Astrocyte (in vitro differentiated cells and primary cell): ENCODE results near the gene AAMP. TPM values are rescaled to one million over a fixed set of nuclear protein-coding genes. Genes with fewer than 3 reads are reported as not detected.

Experiments
- DNase-seq: peaks from one replicate; pipeline ENCODE4 v3.0.0-alpha.2; 2010; ENCODE audit warnings: low read depth
- FAIRE-seq: peaks from 2 replicates; lab custom pipeline; 2011; peaks lifted over from hg19 to GRCh38; lab: Jason Lieb, UNC
- H2AFZ ChIP-seq: 2 replicates; pipeline ENCODE4 v1.6.0; 2012; ENCODE audit warnings: low read depth, low read length, inconsistent platforms
- H3K27ac ChIP-seq: 2 replicates; pipeline ENCODE4 v1.5.1; 2011; ENCODE audit warnings: low read depth, low read length, inconsistent platforms
- H3K27me3 ChIP-seq: 2 replicates; pipeline ENCODE4 v1.6.0; 2011; ENCODE audit warnings: low read length, inconsistent platforms; ENCODE audit not compliant: insufficient read depth
- H3K36me3 ChIP-seq: 2 replicates; pipeline ENCODE4 v1.5.1; 2011; ENCODE audit warnings: low read length, inconsistent platforms; ENCODE audit not compliant: insufficient read depth
- H3K4me1 ChIP-seq: 2 replicates; pipeline ENCODE4 v1.5.1; 2011; ENCODE audit warnings: low read length, inconsistent platforms; ENCODE audit not compliant: insufficient read depth
- H3K4me2 ChIP-seq: 2 replicates; pipeline ENCODE4 v1.6.0; 2012; ENCODE audit warnings: low read length, inconsistent platforms
- H3K4me3 ChIP-seq: 2 replicates; pipeline ENCODE4 v1.5.1; 2011; ENCODE audit warnings: low read depth, mild to moderate bottlenecking, low read length, inconsistent platforms; ENCODE audit not compliant: insufficient read depth
- H3K79me2 ChIP-seq: 2 replicates; pipeline ENCODE4 v1.6.0; 2012; ENCODE audit warnings: mild to moderate bottlenecking, low read length, inconsistent platforms; ENCODE audit not compliant: insufficient read depth
- H3K9ac ChIP-seq: 2 replicates; pipeline ENCODE4 v1.6.0; 2012; ENCODE audit warnings: mild to moderate bottlenecking, low read length, inconsistent platforms
- H3K9me3 ChIP-seq: 2 replicates; pipeline ENCODE4 v1.5.1; 2012; ENCODE audit warnings: low read depth, mild to moderate bottlenecking, low read length, inconsistent platforms; ENCODE audit not compliant: insufficient read depth
- H4K20me1 ChIP-seq: 2 replicates; pipeline ENCODE4 v1.6.0; 2012; ENCODE audit warnings: low read length, inconsistent platforms; ENCODE audit not compliant: insufficient read depth
- H3K27ac Mint-ChIP-seq: one replicate; pipeline ENCODE4 v1.8.0; 2021; ENCODE audit warnings: mild to moderate bottlenecking, mixed read lengths; ENCODE audit not compliant: unreplicated experiment
- H3K27me3 Mint-ChIP-seq: one replicate; pipeline ENCODE4 v1.8.0; 2021; ENCODE audit warnings: low read depth, mixed read lengths; ENCODE audit not compliant: unreplicated experiment
- H3K36me3 Mint-ChIP-seq: one replicate; pipeline ENCODE4 v1.8.0; 2021; ENCODE audit warnings: low read depth, mixed read lengths; ENCODE audit not compliant: unreplicated experiment
- H3K4me1 Mint-ChIP-seq: one replicate; pipeline ENCODE4 v1.8.0; 2021; ENCODE audit warnings: low read depth, mixed read lengths; ENCODE audit not compliant: unreplicated experiment
- H3K4me3 Mint-ChIP-seq: one replicate; pipeline ENCODE4 v1.8.0; 2021; ENCODE audit warnings: mild to moderate bottlenecking, moderate library complexity, mixed read lengths; ENCODE audit not compliant: unreplicated experiment
- H3K9me3 Mint-ChIP-seq: one replicate; pipeline ENCODE4 v1.8.0; 2021; ENCODE audit warnings: mild to moderate bottlenecking, mixed read lengths; ENCODE audit not compliant: unreplicated experiment
- CTCF ChIP-seq: IDR thresholded peaks from 2 replicates; pipeline ENCODE4 v1.5.1; 2011; ENCODE audit warnings: low read depth, mild to moderate bottlenecking, inconsistent platforms, low read length, moderate library complexity; ENCODE audit not compliant: insufficient read depth
- EZH2 ChIP-seq: IDR thresholded peaks from 2 replicates; pipeline ENCODE4 v1.6.1; 2012; ENCODE audit warnings: mild to moderate bottlenecking, low read length, inconsistent platforms; ENCODE audit not compliant: insufficient read depth
- total RNA-seq: library from RNA; stranded (reverse); gene quantifications from 2 replicates; pipeline ENCODE4 v1.2.1, GENCODE V29; 2021

Gene AAMP
- total RNA-seq, 1 donor from 2014 or later, result 87.3 TPM

- Histone ChIP-seq H3K4me1 (peaks cover 47% of the 10 kb centered on the region), H3K9ac (peak overlapping the region; percentile 7), H3K9me3 (no peaks in the 10 kb centered on the region), H3K27me3 (no peaks in the 10 kb centered on the region), H3K4me2 (peak overlapping the region; percentile 60), H3K4me3 (no peak overlapping the region), H2AFZ (no peak overlapping the region), H4K20me1 (peaks cover 85% of the 10 kb centered on the region), H3K79me2 (peaks cover 95% of the 10 kb centered on the region), H3K27ac (no peak overlapping the region), H3K36me3 (peaks cover 57% of the 10 kb centered on the region)
- FAIRE-seq, result no peak
- Mint-ChIP-seq H3K4me3 (no peak overlapping the region), H3K36me3 (peaks cover 18% of the 10 kb centered on the region), H3K4me1 (peaks cover 64% of the 10 kb centered on the region), H3K27ac (peak overlapping the region; percentile 58), H3K9me3 (no peaks in the 10 kb centered on the region), H3K27me3 (no peaks in the 10 kb centered on the region)
- no peak for TF ChIP-seq EZH2
- TF ChIP-seq CTCF, result no peak
- no peak for DNase-seq
These were observed 46.9 kb downstream of the AAMP start for GRCh38 chr2:218223046-218223445.

GRCh38 chr2:218221000-218221399, 48.9 kb downstream of the AAMP start:
- Histone ChIP-seq H3K4me1 (peaks cover 47% of the 10 kb centered on the region), H3K27ac (no peak overlapping the region), H3K9ac (no peak overlapping the region), H3K4me3 (peak overlapping the region; percentile 55), H3K9me3 (no peaks in the 10 kb centered on the region), H3K36me3 (peaks cover 46% of the 10 kb centered on the region), H4K20me1 (peaks cover 85% of the 10 kb centered on the region), H3K27me3 (no peaks in the 10 kb centered on the region), H2AFZ (no peak overlapping the region), H3K4me2 (peak overlapping the region; percentile 95), H3K79me2 (peaks cover 97% of the 10 kb centered on the region)
- Mint-ChIP-seq H3K4me3 (peak overlapping the region; percentile 90), H3K27ac (no peak overlapping the region), H3K9me3 (no peaks in the 10 kb centered on the region), H3K36me3 (peaks cover 10% of the 10 kb centered on the region), H3K4me1 (peaks cover 55% of the 10 kb centered on the region), H3K27me3 (no peaks in the 10 kb centered on the region)
- FAIRE-seq, result no peak
- TF ChIP-seq EZH2 (no peak), CTCF (no peak)
- no peak for DNase-seq

GRCh38 chr2:218219934-218220333, 50.0 kb downstream of the AAMP start:
- H3K36me3 Mint-ChIP-seq, result peaks cover 7% of the 10 kb centered on the region
- H3K4me3 ChIP-seq, result peak overlapping the region; percentile 55
- H3K79me2 ChIP-seq, result peaks cover 87% of the 10 kb centered on the region
- peak overlapping the region; percentile 90 for H3K4me3 Mint-ChIP-seq
- H3K4me1 ChIP-seq, result peaks cover 47% of the 10 kb centered on the region
- H3K27ac Mint-ChIP-seq, result peak overlapping the region; percentile 88
- no peaks in the 10 kb centered on the region for H3K9me3 Mint-ChIP-seq
- peaks cover 37% of the 10 kb centered on the region for H3K36me3 ChIP-seq
- H2AFZ ChIP-seq, result no peak overlapping the region
- no peak for TF ChIP-seq EZH2
- no peak for TF ChIP-seq CTCF
- no peak overlapping the region for H3K27ac ChIP-seq
- no peaks in the 10 kb centered on the region for H3K27me3 ChIP-seq
- DNase-seq, result no peak
- peak overlapping the region; percentile 94 for H3K9ac ChIP-seq
- FAIRE-seq, result no peak
- no peaks in the 10 kb centered on the region for H3K27me3 Mint-ChIP-seq
- peaks cover 74% of the 10 kb centered on the region for H4K20me1 ChIP-seq
- H3K9me3 ChIP-seq, result no peaks in the 10 kb centered on the region
- peaks cover 52% of the 10 kb centered on the region for H3K4me1 Mint-ChIP-seq
- H3K4me2 ChIP-seq, result peak overlapping the region; percentile 95
